ENCODE data around the gene ATXN1.

ATXN1 gene

GRCh38 chr6:16725145-16725864 is 36.0 kb downstream of the ATXN1 start:
- H2AFZ ChIP-seq (ENCODE audit: low read depth, low read length), result no peak overlapping the region
- no peak overlapping the region for H3K4ac ChIP-seq (ENCODE audit: low read depth in 1 of 2, low read length in 2 of 2)
- peaks cover 0 to 2% of the 10 kb centered on the region in 2 experiments for H3K36me3 ChIP-seq (ENCODE audit: control insufficient read depth in 1 of 2, insufficient read depth in 2 of 2, low read depth in 1 of 2, low read length in 2 of 2)
- H3K23ac ChIP-seq (ENCODE audit: low read length in 2 of 2), result no peak overlapping the region
- no peak overlapping the region for H2AK5ac ChIP-seq (ENCODE audit: low read length, severe bottlenecking)
- peak; percentile 96 for DNase-seq
- H3K4me3 ChIP-seq (ENCODE audit: insufficient read depth in 1 of 2, low read depth in 1 of 2, low read length in 2 of 2), result peak overlapping the region in 1 of 2 experiments; percentile 70
- H2BK15ac ChIP-seq (ENCODE audit: low read depth, poor library complexity, severe bottlenecking), result no peak overlapping the region
- H3K18ac ChIP-seq (ENCODE audit: low read depth in 1 of 2, low read length in 2 of 2), result no peak overlapping the region
- no peak overlapping the region for H4K91ac ChIP-seq (ENCODE audit: low read length)
- H3K27ac ChIP-seq (ENCODE audit: low read length, poor library complexity, severe bottlenecking), result peak overlapping the region; percentile 82
- H3K14ac ChIP-seq (ENCODE audit: low read length in 2 of 2), result no peak overlapping the region
- H3K4me1 ChIP-seq (ENCODE audit: control insufficient read depth, insufficient read depth, low read depth, low read length), result peaks cover 20% of the 10 kb centered on the region
- no peaks in the 10 kb centered on the region for H3K9me3 ChIP-seq (ENCODE audit: control insufficient read depth, low read length)
- peak overlapping the region; percentile 76 for H3K9ac ChIP-seq (ENCODE audit: low read length)
- no peak overlapping the region for H2BK12ac ChIP-seq (ENCODE audit: low read length in 2 of 2)
- no peak overlapping the region for H4K8ac ChIP-seq (ENCODE audit: low read length)
- no peak overlapping the region for H3K4me2 ChIP-seq (ENCODE audit: low read length, poor library complexity, severe bottlenecking)
- H3K27me3 ChIP-seq (ENCODE audit: control insufficient read depth in 1 of 2, insufficient read depth in 1 of 2, low read length in 2 of 2), result no peaks in the 10 kb centered on the region
- H2BK120ac ChIP-seq (ENCODE audit: low read depth, low read length), result no peak overlapping the region
- H3K79me1 ChIP-seq (replicated peaks; ENCODE audit: low read length, poor library complexity, severe bottlenecking), result peaks cover 15% of the 10 kb centered on the region
- H2BK5ac ChIP-seq (ENCODE audit: low read depth, low read length, poor library complexity, severe bottlenecking), result no peak overlapping the region
- 0% methylated on average over 3 of the region's 7 CpGs for WGBS

- Histone ChIP-seq H3K9ac (ENCODE audit: low read length) (peak overlapping the region; percentile 76), H3K4me1 (ENCODE audit: control insufficient read depth, insufficient read depth, low read depth, low read length) (peaks cover 17% of the 10 kb centered on the region), H4K8ac (ENCODE audit: low read length) (no peak overlapping the region), H3K36me3 (ENCODE audit: control insufficient read depth in 1 of 2, insufficient read depth in 2 of 2, low read depth in 1 of 2, low read length in 2 of 2) (peaks cover 0 to 2% of the 10 kb centered on the region in 2 experiments), H3K9me3 (ENCODE audit: control insufficient read depth, low read length) (no peaks in the 10 kb centered on the region), H2BK15ac (ENCODE audit: low read depth, poor library complexity, severe bottlenecking) (no peak overlapping the region), H3K79me1 (replicated peaks; ENCODE audit: low read length, poor library complexity, severe bottlenecking) (peaks cover 25% of the 10 kb centered on the region), H3K27me3 (ENCODE audit: control insufficient read depth in 1 of 2, insufficient read depth in 1 of 2, low read length in 2 of 2) (no peaks in the 10 kb centered on the region), H3K23ac (ENCODE audit: low read length in 2 of 2) (no peak overlapping the region), H3K4ac (ENCODE audit: low read depth in 1 of 2, low read length in 2 of 2) (no peak overlapping the region), H2BK12ac (ENCODE audit: low read length in 2 of 2) (no peak overlapping the region), H3K4me2 (ENCODE audit: low read length, poor library complexity, severe bottlenecking) (no peak overlapping the region), H2AK5ac (ENCODE audit: low read length, severe bottlenecking) (no peak overlapping the region), H2AFZ (ENCODE audit: low read depth, low read length) (no peak overlapping the region), H3K14ac (ENCODE audit: low read length in 2 of 2) (no peak overlapping the region), H2BK120ac (ENCODE audit: low read depth, low read length) (no peak overlapping the region), H3K4me3 (ENCODE audit: insufficient read depth in 1 of 2, low read depth in 1 of 2, low read length in 2 of 2) (peak overlapping the region in 1 of 2 experiments; percentile 70), H4K91ac (ENCODE audit: low read length) (no peak overlapping the region), H3K18ac (ENCODE audit: low read depth in 1 of 2, low read length in 2 of 2) (no peak overlapping the region), H2BK5ac (ENCODE audit: low read depth, low read length, poor library complexity, severe bottlenecking) (no peak overlapping the region), H3K27ac (ENCODE audit: low read length, poor library complexity, severe bottlenecking) (peak overlapping the region; percentile 95)
- 13% methylated on average over 3 of the region's 3 CpGs for WGBS
- peak; percentile 95 for DNase-seq
Observed at GRCh38 chr6:16723826-16724225, 37.4 kb downstream of the ATXN1 start.

DNA sequence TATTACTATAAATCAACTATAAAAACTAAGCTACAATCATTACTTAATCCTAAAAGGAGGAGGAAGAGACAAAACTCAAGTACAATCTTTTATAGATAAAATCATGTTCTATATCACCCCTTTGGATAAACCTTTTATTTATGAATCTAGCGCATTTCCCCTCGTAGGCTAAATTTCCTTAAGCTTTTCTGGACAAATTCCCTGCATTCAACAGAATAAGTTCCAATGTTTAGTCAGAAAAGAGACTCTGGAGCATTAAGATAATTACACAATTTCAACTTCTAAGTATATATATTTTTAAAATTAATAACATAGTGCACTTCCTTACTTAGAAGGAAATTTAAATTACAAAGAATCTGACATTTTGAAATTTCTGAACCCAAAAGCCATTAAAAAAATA is 37.9 kb downstream of the ATXN1 start:
- no peaks in the 10 kb centered on the region for H3K9me3 ChIP-seq (ENCODE audit: control insufficient read depth, low read length)
- peaks cover 0 to 2% of the 10 kb centered on the region in 2 experiments for H3K36me3 ChIP-seq (ENCODE audit: control insufficient read depth in 1 of 2, insufficient read depth in 2 of 2, low read depth in 1 of 2, low read length in 2 of 2)
- H3K4me1 ChIP-seq (ENCODE audit: control insufficient read depth, insufficient read depth, low read depth, low read length), result peaks cover 15% of the 10 kb centered on the region
- H3K23ac ChIP-seq (ENCODE audit: low read length in 2 of 2), result no peak overlapping the region
- H2BK5ac ChIP-seq (ENCODE audit: low read depth, low read length, poor library complexity, severe bottlenecking), result no peak overlapping the region
- peak overlapping the region; percentile 76 for H3K9ac ChIP-seq (ENCODE audit: low read length)
- no peak overlapping the region for H3K14ac ChIP-seq (ENCODE audit: low read length in 2 of 2)
- no peak overlapping the region for H4K91ac ChIP-seq (ENCODE audit: low read length)
- no peak overlapping the region for H2AK5ac ChIP-seq (ENCODE audit: low read length, severe bottlenecking)
- no peak overlapping the region for H4K8ac ChIP-seq (ENCODE audit: low read length)
- H3K27ac ChIP-seq (ENCODE audit: low read length, poor library complexity, severe bottlenecking), result peak overlapping the region; percentile 64
- H2BK12ac ChIP-seq (ENCODE audit: low read length in 2 of 2), result no peak overlapping the region
- no peak overlapping the region for H2BK120ac ChIP-seq (ENCODE audit: low read depth, low read length)
- H3K27me3 ChIP-seq (ENCODE audit: control insufficient read depth in 1 of 2, insufficient read depth in 1 of 2, low read length in 2 of 2), result no peaks in the 10 kb centered on the region
- H3K4me3 ChIP-seq (ENCODE audit: insufficient read depth in 1 of 2, low read depth in 1 of 2, low read length in 2 of 2), result no peak overlapping the region
- no peak overlapping the region for H3K4me2 ChIP-seq (ENCODE audit: low read length, poor library complexity, severe bottlenecking)
- H2BK15ac ChIP-seq (ENCODE audit: low read depth, poor library complexity, severe bottlenecking), result no peak overlapping the region
- DNase-seq, result no peak
- WGBS, result 71% methylated on average over 2 of the region's 2 CpGs
- peaks cover 25% of the 10 kb centered on the region for H3K79me1 ChIP-seq (replicated peaks; ENCODE audit: low read length, poor library complexity, severe bottlenecking)
- H3K4ac ChIP-seq (ENCODE audit: low read depth in 1 of 2, low read length in 2 of 2), result no peak overlapping the region
- H2AFZ ChIP-seq (ENCODE audit: low read depth, low read length), result no peak overlapping the region
- H3K18ac ChIP-seq (ENCODE audit: low read depth in 1 of 2, low read length in 2 of 2), result no peak overlapping the region

DNA sequence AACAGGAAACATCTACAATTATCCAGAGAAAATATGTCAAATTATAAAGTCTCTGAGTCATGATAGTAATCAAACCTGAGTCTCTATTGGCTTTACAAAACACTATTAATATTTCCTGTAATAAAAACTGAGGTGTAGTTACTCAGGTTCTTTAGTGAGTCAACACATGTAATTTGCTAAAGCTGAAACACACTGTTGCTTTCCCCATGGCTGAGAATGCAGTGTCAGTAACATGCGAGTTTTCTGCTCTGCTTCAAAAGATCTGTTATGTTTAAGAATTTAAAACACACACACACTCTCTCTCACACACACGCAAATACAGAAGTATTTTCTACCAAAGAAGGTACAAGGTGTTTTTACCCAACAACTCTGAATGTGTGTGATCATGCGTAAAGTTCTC is 38.6 kb downstream of the ATXN1 start:
- H3K23ac ChIP-seq (ENCODE audit: low read length in 2 of 2), result no peak overlapping the region
- no peak overlapping the region for H2BK120ac ChIP-seq (ENCODE audit: low read depth, low read length)
- no peak for DNase-seq
- H2AFZ ChIP-seq (ENCODE audit: low read depth, low read length), result no peak overlapping the region
- H2AK5ac ChIP-seq (ENCODE audit: low read length, severe bottlenecking), result no peak overlapping the region
- WGBS, result 55% methylated on average over 1 of the region's 3 CpGs
- H3K18ac ChIP-seq (ENCODE audit: low read depth in 1 of 2, low read length in 2 of 2), result no peak overlapping the region
- no peak overlapping the region for H2BK12ac ChIP-seq (ENCODE audit: low read length in 2 of 2)
- H3K36me3 ChIP-seq (ENCODE audit: control insufficient read depth in 1 of 2, insufficient read depth in 2 of 2, low read depth in 1 of 2, low read length in 2 of 2), result no peaks in the 10 kb centered on the region
- no peak overlapping the region for H2BK5ac ChIP-seq (ENCODE audit: low read depth, low read length, poor library complexity, severe bottlenecking)
- no peaks in the 10 kb centered on the region for H3K27me3 ChIP-seq (ENCODE audit: control insufficient read depth in 1 of 2, insufficient read depth in 1 of 2, low read length in 2 of 2)
- no peak overlapping the region for H3K27ac ChIP-seq (ENCODE audit: low read length, poor library complexity, severe bottlenecking)
- no peak overlapping the region for H3K4me2 ChIP-seq (ENCODE audit: low read length, poor library complexity, severe bottlenecking)
- no peak overlapping the region for H4K8ac ChIP-seq (ENCODE audit: low read length)
- H3K14ac ChIP-seq (ENCODE audit: low read length in 2 of 2), result no peak overlapping the region
- peaks cover 21% of the 10 kb centered on the region for H3K79me1 ChIP-seq (replicated peaks; ENCODE audit: low read length, poor library complexity, severe bottlenecking)
- H3K4me3 ChIP-seq (ENCODE audit: insufficient read depth in 1 of 2, low read depth in 1 of 2, low read length in 2 of 2), result no peak overlapping the region
- no peak overlapping the region for H3K4ac ChIP-seq (ENCODE audit: low read depth in 1 of 2, low read length in 2 of 2)
- peak overlapping the region; percentile 76 for H3K9ac ChIP-seq (ENCODE audit: low read length)
- H3K9me3 ChIP-seq (ENCODE audit: control insufficient read depth, low read length), result no peaks in the 10 kb centered on the region
- no peak overlapping the region for H4K91ac ChIP-seq (ENCODE audit: low read length)
- H3K4me1 ChIP-seq (ENCODE audit: control insufficient read depth, insufficient read depth, low read depth, low read length), result peaks cover 10% of the 10 kb centered on the region
- H2BK15ac ChIP-seq (ENCODE audit: low read depth, poor library complexity, severe bottlenecking), result no peak overlapping the region
